Activated effector memory CD4-positive, alpha-beta T cell treated with anti-CD3 and anti-CD28 coated beads, Interleukin-2, amount 50 U/mL, for 16 hours (primary cell): Measurements from ENCODE around the gene DUSP22.

Experiments
- DNase-seq: peaks from one replicate; pipeline ENCODE4 v3.0.0-alpha.2; 2020

The DUSP22 gene

DNA sequence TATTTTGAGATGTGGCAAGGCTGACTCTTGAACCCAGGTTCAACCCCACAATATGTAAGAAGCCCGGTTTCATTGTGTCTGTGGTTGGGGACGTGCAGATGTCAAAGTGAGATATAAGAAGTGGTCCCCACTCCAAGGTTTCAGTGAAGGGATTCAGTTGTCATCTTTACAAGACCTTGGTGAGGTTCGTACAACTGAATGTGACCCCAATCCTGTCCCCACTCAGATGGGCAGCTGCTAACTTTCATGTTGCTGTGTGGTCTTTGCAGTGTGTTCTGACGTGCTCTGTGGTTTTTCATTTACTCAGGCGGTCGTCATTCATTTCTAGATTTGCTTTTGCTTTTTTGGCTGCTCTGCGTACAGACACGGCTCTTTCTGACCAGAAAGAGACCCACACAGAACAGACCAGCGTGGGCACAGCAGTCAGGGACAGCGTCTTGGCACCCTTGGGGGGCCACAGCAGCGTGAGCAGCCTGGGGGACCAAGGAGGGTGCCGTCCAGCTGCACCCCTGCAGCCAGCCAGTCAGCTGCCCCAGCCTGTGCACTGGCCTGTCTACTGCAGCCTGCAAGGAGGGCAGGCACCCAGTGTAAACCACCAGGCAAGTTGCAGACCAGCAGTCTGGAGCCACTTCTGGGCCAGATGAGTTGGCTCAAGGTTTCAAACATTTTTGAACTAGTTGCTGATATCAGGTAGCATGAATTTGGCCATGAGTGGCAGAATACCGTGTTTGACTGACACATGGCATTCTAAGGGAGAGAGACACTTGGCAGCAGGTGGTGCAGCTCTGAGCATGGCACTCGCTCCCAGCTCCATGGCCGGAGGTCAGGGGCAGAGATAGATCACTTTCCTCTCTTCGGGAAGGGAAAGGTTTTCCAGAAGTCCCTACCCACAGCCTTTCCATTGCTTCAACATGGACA, 49.9 kb downstream of the DUSP22 start:
- DNase-seq: no peak

DNA sequence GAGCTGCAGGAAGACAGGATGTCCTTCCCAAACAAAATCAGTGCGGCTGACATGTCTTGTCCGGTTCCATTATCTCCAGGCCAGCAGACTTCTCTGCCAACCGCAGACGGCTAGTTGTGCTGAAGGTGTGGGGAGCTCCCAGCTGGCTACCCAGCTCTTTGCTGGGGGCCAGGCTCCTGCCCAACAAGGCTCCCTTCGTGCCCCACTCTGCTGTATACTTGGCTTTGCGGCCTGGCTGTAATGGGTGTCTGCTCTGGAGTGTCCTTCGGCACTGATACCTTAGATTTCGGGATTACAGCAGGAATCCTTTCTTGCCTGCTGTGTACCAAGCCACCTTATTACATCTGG, 50.5 kb downstream of the DUSP22 start:
- DNase-seq: no peak

DNA sequence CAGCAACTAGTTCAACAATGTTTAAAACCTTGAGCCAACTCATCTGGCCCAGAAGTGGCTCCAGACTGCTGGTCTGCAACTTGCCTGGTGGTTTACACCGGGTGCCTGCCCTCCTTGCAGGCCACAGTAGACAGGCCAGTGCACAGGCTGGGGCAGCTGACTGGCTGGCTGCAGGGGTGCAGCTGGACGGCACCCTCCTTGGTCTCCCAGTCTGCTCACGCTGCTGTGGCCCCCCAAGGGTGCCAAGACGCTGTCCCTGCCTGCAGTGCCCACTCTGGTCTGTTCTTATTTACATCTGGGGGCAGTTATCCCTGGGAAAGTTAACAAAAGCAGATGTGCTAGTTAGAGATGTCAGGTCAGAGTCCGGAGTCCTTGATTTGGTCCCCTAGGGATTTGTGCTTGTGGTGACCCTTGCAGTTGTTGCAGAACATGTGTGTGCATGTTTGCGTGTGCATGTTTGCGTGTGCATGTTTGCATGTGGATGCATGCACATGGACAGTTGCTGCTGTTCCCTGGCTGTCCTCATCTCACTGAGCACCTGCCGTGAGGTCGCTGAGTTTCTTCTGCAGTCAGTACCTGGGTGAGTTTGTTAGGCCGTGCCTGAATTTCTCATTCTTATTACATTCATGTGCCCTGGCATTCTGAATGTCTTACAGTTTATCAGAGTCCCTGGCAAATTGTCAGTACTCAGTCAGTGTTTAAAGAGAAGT, 51.1 kb downstream of the DUSP22 start:
- DNase-seq: no peak

DNA sequence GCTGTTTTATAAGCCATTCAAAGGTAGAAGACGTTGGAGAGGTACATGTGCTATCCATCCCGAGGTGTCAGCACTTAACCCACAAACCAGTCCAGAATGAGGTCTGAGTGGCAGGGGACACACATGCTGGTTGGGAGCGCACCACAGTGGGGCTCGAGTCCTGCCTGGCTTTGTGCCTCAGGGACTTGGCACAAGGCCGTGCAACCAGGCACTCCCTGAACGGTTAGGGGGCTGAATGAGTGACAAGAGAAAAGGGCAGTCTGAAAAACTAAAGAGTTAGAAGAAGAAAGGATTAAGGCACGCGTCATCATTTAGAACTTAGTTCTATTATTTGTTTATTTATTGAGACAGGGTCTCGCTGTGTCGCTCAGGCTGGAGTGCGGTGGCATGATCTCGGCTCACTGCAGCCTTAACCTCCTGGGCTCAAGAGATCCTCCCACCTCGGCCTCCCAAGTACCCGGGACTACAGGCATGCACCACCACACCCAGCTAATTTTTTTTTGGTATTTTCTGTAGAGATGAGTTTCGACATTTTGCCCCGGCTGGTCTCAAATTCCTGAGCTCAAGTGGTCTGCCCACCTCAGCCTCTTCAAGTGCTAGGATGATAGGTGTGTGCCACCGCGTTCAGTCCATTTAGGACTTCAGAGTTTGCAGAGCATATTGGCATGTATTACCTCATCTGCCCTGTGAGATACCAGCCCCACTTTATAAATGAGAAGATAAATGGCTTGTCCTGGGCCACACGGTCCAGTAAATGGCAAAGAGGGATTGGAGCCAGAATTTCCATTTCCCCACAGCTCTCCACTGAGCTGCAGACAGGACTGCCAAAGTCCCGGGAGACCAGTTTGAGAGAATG, 51.9 kb downstream of the DUSP22 start:
- no peak for DNase-seq

DNA sequence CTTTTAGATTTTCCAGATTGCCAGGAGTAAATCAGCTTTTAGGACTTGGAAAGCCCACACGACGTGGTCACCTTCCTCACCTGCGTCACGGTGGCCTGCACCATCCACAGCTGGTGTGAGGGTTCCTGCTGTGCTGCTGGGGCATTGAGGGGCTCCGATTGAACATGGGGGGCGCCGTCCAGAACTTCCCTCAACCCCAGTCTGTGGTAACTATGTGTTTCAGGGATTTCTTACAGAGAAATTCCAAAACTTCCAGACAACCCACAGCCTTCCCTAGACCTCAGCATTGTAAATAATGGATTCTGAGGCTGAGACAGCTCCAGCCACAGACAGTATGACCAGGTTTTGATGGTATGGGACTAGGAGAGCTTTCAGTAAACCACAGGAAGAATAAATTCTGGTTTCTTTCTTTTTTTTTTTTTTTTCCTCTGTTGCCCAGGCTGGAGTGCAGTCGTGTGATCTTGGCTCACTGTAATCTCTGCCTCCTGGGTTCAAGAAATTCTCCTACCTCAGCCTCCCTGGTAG, 52.6 kb downstream of the DUSP22 start:
- no peak for DNase-seq

DNA sequence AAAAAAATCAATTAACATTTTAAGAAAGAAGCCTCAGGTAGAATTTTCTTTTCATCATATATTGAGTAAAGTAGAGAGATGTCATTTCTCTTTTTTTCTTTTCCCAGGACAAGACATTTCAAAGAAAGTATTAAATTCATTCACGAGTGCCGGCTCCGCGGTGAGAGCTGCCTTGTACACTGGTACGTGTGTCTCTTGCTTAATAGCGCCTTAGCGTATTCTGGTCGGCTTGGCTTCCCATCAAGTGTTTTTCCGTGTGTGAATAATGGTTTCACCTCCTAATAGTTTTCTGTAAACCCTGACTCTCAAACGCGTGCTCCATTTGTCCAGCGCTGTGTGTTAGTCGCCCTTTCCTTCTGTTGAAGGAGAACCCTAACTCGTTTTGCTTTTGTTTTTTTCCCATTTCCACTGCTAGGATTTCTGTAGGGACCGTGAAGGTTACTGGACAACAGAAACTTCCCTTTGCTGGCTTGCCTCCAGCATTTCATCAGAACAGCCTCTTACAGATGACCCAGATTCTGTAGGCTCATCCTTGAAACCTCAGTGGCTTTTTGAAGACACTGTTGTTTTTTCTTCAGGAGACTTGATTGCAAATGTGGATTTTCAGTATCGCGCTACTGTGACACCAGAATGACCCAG, 53.6 kb downstream of the DUSP22 start:
- DNase-seq: no peak

DNA sequence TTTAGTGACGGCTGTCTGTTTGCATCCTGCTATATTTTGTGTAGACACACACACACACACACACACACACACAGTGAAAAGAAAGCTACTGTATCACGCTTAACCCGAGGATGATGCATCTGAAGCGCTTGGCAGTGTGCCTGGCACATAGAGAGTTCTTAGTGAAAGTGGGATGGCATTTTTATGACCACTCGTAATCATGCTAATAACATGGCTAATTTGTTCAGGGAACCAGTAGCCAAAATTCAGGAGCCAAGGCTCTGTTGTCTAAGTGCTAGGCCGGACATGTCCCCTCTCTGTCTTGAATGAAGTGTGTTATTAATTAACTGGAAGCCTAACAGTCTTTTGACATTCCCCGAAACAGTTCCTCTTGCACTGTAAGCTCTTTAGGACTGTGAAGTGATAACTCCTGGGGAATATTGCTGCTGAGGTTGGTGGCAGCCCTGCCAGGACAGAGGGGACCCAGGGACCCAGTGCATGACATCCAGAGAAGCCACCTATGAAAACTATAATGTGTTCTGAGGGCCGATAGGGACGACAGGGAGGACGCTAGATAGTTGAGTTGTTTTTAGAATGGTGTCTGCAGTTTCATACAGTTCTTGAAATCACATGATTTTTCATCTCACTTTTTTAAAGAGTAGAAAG, 54.2 kb downstream of the DUSP22 start:
- no peak for DNase-seq

DNA sequence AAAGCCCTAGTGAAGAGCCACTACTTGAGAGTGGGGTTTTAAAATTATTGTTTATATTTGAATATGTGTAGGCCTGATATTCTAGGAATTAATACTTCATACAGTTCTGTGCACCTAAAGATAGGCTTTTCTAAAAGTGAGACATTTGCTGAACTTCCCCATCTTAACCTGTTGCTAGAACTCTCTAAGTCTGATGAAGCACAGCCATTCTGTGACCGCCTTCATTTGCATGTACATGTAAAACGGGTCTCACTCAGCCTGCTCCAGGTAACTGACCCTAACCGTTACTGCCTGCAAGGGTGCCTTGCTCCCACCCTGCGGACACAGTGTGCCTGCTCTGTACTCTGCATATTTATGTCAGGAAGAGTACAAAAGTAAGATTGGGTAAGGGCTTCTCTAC, 54.9 kb downstream of the DUSP22 start:
- no peak for DNase-seq

DNA sequence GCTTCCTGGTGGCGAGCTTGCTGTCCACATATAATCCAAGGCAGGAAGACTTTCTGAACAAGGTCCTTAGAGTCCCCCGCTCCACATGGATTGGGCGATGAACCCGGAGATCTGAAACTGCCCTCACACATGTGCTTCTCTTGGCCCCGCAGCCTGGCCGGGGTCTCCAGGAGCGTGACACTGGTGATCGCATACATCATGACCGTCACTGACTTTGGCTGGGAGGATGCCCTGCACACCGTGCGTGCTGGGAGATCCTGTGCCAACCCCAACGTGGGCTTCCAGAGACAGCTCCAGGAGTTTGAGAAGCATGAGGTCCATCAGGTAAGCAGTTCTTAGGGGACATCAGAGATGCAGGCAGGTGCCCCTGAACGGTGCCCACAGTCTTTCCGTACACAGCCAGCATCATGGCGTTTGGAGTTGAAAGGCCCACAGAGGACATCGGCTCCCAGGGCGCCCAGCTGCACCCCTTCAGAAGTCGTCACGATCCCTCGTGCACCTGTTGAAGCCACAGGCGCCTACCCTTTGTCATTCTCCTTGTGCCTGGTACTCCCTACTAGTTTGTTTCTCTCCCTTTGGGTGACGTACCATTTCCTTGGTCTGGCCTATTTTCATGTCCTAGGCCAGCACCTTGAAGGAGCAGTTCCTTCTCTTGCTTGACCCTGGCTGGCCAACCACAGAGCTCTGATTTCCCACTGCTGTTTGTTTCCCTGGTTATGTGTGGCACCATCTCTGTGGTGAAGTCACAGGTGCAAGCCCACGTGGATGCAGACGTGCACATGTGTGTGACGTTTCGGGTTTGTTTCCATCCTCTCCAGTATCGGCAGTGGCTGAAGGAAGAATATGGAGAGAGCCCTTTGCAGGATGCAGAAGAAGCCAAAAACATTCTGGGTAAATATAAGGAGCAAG, 55.9 kb downstream of the DUSP22 start:
- no peak for DNase-seq

DNA sequence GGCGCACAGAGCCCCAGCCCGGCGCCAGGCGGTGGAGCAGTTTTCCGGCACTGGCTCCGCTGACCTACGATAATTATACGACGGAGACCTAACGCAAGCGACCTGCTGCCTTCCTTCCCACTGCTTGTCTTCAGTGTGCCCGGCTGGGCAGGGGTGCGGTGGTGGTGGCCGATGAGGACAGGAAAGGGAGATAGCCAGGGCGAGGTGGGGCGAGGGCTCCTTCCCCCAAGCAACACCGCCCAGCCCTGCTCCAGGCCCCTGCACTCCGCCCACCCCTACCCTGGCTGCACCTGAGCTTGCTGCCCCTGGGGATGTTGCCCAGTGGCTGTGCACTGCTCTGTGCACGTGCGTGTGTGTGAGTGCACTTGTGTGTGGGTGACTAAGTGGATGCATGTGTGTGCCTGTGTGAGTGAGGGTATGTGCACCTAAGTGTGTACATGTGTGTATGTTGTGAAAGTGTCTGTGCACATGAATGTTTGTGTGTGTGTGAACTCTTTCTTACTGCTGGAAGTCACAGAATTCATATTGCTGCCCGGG, 56.6 kb downstream of the DUSP22 start:
- no peak for DNase-seq

DNA sequence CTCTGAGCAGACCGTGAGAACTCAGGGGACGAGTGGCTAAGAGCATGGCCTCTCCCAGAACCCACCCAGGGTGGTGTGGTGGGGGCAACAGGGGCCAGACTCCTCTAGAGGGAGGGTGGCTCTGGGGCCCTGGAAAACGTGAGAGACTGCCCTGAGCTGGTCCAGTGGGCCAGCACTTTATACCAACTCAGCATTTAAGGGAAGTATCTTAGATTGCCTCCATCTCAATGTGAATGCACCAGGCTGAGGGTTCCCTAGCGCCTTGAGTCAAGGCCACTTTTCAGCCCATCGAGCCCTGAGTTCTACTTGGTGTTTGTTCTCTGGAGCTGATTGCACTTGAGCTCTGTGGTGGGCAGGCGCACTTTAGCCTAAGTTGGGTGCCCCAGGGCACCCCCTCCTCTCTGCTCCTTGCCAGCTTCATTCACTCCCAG, 57.2 kb downstream of the DUSP22 start:
- no peak for DNase-seq

DNA sequence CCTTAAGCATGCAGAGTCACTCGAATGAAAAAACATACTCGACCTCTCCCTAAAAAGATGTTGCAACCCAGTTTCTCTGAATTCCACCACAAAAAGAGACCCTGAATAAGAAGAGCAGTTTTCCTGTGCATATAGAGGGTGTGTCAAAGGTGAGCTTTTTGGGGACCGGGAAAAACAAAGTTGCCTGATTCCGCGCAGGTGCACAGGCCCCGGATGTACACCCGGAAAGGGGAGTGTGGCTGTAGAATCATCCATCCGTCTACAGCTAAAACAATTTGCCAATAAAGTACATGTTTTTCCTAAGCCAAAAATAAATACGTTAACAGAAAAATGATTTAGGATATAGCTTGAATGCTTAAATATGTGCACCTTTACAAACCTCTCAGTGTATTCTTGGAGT, 58.1 kb downstream of the DUSP22 start:
- DNase-seq: no peak

DNA sequence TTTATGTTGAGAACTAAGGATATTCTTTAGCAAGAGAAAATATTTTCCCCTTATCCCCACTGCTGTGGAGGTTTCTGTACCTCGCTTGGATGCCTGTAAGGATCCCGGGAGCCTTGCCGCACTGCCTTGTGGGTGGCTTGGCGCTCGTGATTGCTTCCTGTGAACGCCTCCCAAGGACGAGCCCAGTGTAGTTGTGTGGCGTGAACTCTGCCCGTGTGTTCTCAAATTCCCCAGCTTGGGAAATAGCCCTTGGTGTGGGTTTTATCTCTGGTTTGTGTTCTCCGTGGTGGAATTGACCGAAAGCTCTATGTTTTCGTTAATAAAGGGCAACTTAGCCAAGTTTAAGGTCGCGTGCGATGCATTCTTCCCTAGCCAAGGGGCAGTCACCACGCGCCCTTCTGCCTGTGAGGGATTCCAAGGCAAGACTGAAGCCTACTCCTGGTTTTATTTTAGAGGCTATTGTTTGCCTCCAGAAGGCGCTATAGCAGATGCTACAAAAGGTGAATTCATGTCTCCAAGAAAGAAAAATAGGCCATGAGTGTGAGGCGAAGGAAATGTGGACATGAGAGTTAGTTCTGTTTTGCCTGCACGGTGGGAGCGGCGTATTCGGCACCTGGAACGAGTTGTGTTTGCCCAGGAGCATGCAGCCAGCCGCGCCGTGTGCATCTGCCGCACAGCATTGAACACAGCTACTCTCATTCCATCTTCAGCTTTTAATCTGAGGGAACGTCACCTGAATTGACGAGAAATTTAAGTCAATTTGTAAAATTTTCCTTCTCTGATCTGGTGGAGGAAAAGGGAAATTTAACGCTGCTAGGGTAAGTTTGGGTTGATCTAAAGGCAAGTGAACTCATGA, 59.0 kb downstream of the DUSP22 start:
- no peak for DNase-seq

DNA sequence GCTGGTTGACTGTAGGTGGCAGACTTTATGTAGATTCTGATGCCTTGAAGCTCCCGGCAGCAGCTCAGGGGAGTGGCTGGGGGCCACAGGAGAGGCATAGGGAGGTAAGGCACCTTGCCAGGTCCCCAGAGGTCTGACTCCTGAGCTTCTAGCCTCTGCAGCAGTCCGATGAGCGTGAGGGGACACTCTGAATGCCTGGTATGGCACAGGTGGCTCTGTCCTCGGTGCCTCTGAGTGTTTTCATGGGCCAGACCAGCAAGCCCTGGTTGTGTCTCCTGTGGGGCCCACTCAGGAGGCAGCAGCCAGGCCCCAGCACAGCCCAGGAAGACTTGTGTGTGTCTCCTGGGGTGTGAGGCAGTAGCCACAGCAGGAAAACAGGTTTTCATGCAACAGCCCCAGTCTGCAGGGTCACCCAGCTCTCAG, 59.6 kb downstream of the DUSP22 start:
- no peak for DNase-seq

DNA sequence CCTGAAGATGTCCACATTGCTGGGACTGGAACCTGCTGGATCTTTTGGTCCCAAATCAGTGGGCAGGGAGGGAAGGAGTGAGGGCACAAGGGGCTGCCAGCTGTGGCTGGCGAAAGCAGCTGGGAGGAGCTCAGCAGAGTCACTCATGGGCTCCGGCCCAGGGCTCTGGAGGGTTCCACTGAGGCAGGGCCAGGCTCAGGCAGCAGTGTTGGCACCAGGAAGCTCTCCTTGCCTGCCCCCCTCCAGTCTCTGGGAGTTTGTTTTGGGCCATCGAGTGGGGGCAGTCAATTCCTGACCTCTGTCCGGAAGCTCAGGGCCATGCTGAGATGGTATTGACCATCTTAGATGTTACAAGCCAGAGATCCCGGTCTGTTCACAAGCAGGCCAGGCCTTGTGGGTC, 60.2 kb downstream of the DUSP22 start:
- no peak for DNase-seq

DNA sequence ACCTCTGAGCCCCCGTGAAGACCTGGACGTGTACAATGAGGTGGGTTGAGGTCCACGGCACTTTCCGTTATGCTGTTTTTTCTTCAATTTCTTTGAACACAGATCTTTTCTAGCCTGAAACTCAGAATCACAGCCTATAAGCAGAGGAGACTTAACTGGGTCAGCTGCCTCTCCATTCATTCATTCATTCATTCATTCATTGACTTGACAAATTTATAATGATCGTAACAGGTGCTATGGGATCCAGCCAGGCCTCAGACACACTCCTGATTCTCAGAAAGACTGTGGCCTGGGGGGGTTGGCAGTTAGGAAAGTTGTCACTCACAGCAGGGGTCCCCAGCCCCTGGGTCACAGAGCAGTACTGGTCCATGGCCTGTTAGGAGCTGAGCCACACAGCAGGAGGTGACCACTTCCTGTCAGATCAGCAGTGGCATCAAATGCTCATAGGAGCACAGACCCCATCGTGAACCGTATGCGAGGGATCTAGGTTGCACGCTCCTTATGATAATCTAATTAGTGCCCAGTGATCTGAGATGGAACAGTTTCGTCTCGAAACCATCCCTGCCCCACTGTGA, 60.7 kb downstream of the DUSP22 start:
- no peak for DNase-seq

DNA sequence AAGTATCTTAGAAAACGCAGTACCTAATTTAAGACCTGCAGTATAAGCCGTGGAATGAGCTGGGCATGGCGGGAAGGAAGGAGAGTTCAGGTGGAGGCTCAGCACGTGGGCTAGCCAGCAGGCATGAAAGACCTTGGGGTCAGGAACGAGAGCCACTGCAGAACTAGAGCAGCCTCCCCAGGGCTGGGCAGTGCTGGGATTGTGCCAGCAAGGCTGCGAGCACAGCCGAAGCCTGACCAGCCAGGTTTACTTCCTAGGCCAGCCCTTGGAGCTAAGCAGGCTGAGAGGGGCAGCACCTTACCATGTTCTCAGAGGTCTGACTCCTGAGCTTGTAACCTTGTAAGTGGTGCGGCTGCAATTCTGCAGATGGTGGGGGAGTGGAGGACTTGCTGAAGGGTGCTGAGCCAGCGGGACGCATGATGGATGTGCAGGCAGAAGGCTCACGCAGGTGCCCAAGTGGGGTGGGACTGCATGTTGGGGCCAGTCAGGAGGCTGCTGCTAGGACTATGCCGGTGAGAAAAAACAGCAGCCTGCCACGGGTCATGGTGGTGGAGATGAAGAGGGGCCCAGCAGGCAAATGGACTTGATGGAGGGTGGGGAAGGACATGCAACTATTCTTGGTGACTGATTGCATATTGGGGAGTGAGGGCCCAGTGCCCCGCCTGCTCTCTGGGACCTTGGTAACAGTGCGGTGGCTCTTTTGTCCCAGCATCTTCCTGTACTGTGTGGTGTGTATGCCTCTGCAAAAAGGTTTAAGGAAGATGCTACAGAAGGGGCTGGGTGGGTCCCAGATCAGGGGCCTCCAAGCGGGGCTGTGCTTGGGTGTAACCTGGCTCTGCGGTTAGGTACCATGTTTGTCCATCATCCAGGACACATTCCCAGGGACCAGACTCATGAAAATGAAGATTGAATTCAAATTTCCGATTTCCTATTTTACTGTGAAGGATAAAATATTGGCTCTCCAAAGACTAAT, 61.6 kb downstream of the DUSP22 start:
- no peak for DNase-seq
